ENCODE data around the gene PI4K2A. TPM values are rescaled to one million over a fixed set of nuclear protein-coding genes. Genes with fewer than 3 reads are reported as not detected.

Gene PI4K2A
- total RNA-seq, 1 donor from 2014 or later: 17.4 TPM

GRCh38 chr10:97705006-97705670, 64.7 kb downstream of the PI4K2A start:
- intact Hi-C loops (cut with micrococcal nuclease): no loop called here
- Mint-ChIP-seq H3K4me1 (ENCODE audit: low read depth) (peaks cover 1% of the 10 kb centered on the region), H3K27ac (no peak overlapping the region), H3K9me3 (no peaks in the 10 kb centered on the region), H3K27me3 (ENCODE audit: low read depth) (peaks cover 18% of the 10 kb centered on the region), H3K4me3 (ENCODE audit: low read depth) (no peak overlapping the region), H3K36me3 (ENCODE audit: low read depth) (no peaks in the 10 kb centered on the region)
- DNase-seq (ENCODE audit: low spot score): no peak

GRCh38 chr10:97707134-97707861, 66.8 kb downstream of the PI4K2A start:
- peaks cover 24% of the 10 kb centered on the region for H3K27me3 Mint-ChIP-seq (ENCODE audit: low read depth)
- no peak for DNase-seq (ENCODE audit: low spot score)
- no peak overlapping the region for H3K27ac Mint-ChIP-seq
- H3K9me3 Mint-ChIP-seq: no peaks in the 10 kb centered on the region
- intact Hi-C loops (cut with micrococcal nuclease): no loop called here
- H3K4me1 Mint-ChIP-seq (ENCODE audit: low read depth): peaks cover 1% of the 10 kb centered on the region
- no peaks in the 10 kb centered on the region for H3K36me3 Mint-ChIP-seq (ENCODE audit: low read depth)
- no peak overlapping the region for H3K4me3 Mint-ChIP-seq (ENCODE audit: low read depth)

- Mint-ChIP-seq H3K27me3 (ENCODE audit: low read depth) (peaks cover 26% of the 10 kb centered on the region), H3K4me1 (ENCODE audit: low read depth) (peaks cover 5% of the 10 kb centered on the region), H3K36me3 (ENCODE audit: low read depth) (no peaks in the 10 kb centered on the region), H3K27ac (no peak overlapping the region), H3K4me3 (ENCODE audit: low read depth) (no peak overlapping the region), H3K9me3 (no peaks in the 10 kb centered on the region)
- no peak for DNase-seq (ENCODE audit: low spot score)
- intact Hi-C loops (cut with micrococcal nuclease): no loop called here
These were observed 67.7 kb downstream of the PI4K2A start for GRCh38 chr10:97708167-97708566.

- Mint-ChIP-seq H3K27me3 (ENCODE audit: low read depth) (peaks cover 20% of the 10 kb centered on the region), H3K4me1 (ENCODE audit: low read depth) (peaks cover 8% of the 10 kb centered on the region), H3K36me3 (ENCODE audit: low read depth) (no peaks in the 10 kb centered on the region), H3K27ac (no peak overlapping the region), H3K9me3 (no peaks in the 10 kb centered on the region), H3K4me3 (ENCODE audit: low read depth) (no peak overlapping the region)
- DNase-seq (ENCODE audit: low spot score): no peak
- intact Hi-C loops (cut with micrococcal nuclease): loop anchor here (1.0 kb wide), 1 partner anchor 22 kb away; no protein-coding TSS in a partner anchor
These were observed 68.8 kb downstream of the PI4K2A start for GRCh38 chr10:97708976-97709946.

- Mint-ChIP-seq H3K27me3 (ENCODE audit: low read depth) (peaks cover 20% of the 10 kb centered on the region), H3K27ac (peak overlapping the region; percentile 6), H3K4me1 (ENCODE audit: low read depth) (peaks cover 8% of the 10 kb centered on the region), H3K4me3 (ENCODE audit: low read depth) (peak overlapping the region; percentile 54), H3K36me3 (ENCODE audit: low read depth) (no peaks in the 10 kb centered on the region), H3K9me3 (no peaks in the 10 kb centered on the region)
- intact Hi-C loops (cut with micrococcal nuclease): no loop called here
- no peak for DNase-seq (ENCODE audit: low spot score)
These were observed 71.4 kb downstream of the PI4K2A start for GRCh38 chr10:97711640-97712572.

GRCh38 chr10:97713339-97713825, 72.9 kb downstream of the PI4K2A start, which contains the start of gene MARVELD1:
Gene MARVELD1, plus strand, starts transcription at chr10:97713730. Its CDS starts 147 bp downstream, at chr10:97713877.
- intact Hi-C loops (cut with micrococcal nuclease): no loop called here
- H3K4me3 Mint-ChIP-seq (ENCODE audit: low read depth): peak within 1 kb of the TSS; percentile 95
- no peaks in the 10 kb centered on the region for H3K36me3 Mint-ChIP-seq (ENCODE audit: low read depth)
- no peak for DNase-seq (ENCODE audit: low spot score)
- H3K4me1 Mint-ChIP-seq (ENCODE audit: low read depth): peaks cover 8% of the 10 kb centered on the region
- H3K27ac Mint-ChIP-seq: peak within 1 kb of the TSS; percentile 94
- H3K9me3 Mint-ChIP-seq: no peaks in the 10 kb centered on the region
- peaks cover 19% of the 10 kb centered on the region for H3K27me3 Mint-ChIP-seq (ENCODE audit: low read depth)

GRCh38 chr10:97713826-97714400, 73.4 kb downstream of the PI4K2A start:
- intact Hi-C loops (cut with micrococcal nuclease): no loop called here
- no peaks in the 10 kb centered on the region for H3K9me3 Mint-ChIP-seq

GRCh38 chr10:97714401-97715258, 74.2 kb downstream of the PI4K2A start:
- intact Hi-C loops (cut with micrococcal nuclease): no loop called here
- no peak for DNase-seq (ENCODE audit: low spot score)
- Mint-ChIP-seq H3K27me3 (ENCODE audit: low read depth) (peaks cover 12% of the 10 kb centered on the region), H3K4me3 (ENCODE audit: low read depth) (peak overlapping the region; percentile 95), H3K27ac (peak overlapping the region; percentile 94), H3K36me3 (ENCODE audit: low read depth) (no peaks in the 10 kb centered on the region), H3K9me3 (no peaks in the 10 kb centered on the region), H3K4me1 (ENCODE audit: low read depth) (peaks cover 6% of the 10 kb centered on the region)

More at GRCh38 chr10:97713826-97714400, 73.4 kb downstream of the PI4K2A start:
- H3K27me3 Mint-ChIP-seq (ENCODE audit: low read depth): peaks cover 16% of the 10 kb centered on the region
- peak; percentile 51 for DNase-seq (ENCODE audit: low spot score)
- peak overlapping the region; percentile 94 for H3K27ac Mint-ChIP-seq
- peak overlapping the region; percentile 95 for H3K4me3 Mint-ChIP-seq (ENCODE audit: low read depth)
- peaks cover 8% of the 10 kb centered on the region for H3K4me1 Mint-ChIP-seq (ENCODE audit: low read depth)
- no peaks in the 10 kb centered on the region for H3K36me3 Mint-ChIP-seq (ENCODE audit: low read depth)

GRCh38 chr10:97715259-97715874, 74.9 kb downstream of the PI4K2A start:
- Mint-ChIP-seq H3K27me3 (ENCODE audit: low read depth) (peaks cover 12% of the 10 kb centered on the region), H3K36me3 (ENCODE audit: low read depth) (no peaks in the 10 kb centered on the region), H3K4me1 (ENCODE audit: low read depth) (peaks cover 6% of the 10 kb centered on the region), H3K27ac (no peak overlapping the region), H3K9me3 (no peaks in the 10 kb centered on the region), H3K4me3 (ENCODE audit: low read depth) (peak overlapping the region; percentile 95)
- DNase-seq (ENCODE audit: low spot score): no peak
- intact Hi-C loops (cut with micrococcal nuclease): no loop called here

- H3K9me3 Mint-ChIP-seq: no peaks in the 10 kb centered on the region
- H3K27me3 Mint-ChIP-seq (ENCODE audit: low read depth): peaks cover 6% of the 10 kb centered on the region
- H3K36me3 Mint-ChIP-seq (ENCODE audit: low read depth): no peaks in the 10 kb centered on the region
- DNase-seq (ENCODE audit: low spot score): no peak
- intact Hi-C loops (cut with micrococcal nuclease): no loop called here
- peaks cover 11% of the 10 kb centered on the region for H3K4me1 Mint-ChIP-seq (ENCODE audit: low read depth)
- no peak overlapping the region for H3K27ac Mint-ChIP-seq
- H3K4me3 Mint-ChIP-seq (ENCODE audit: low read depth): no peak overlapping the region
These were observed 77.2 kb downstream of the PI4K2A start for GRCh38 chr10:97717627-97718026.

Measured in activated T-helper 2 cell treated with anti-CD3 and anti-CD28 coated beads, Interferon-gamma antibody, Interleukin-2, Interleukin-4, amounts not matched to agents 10 μg/mL and 5 μg/mL and 100 μg/mL, durations not matched to agents 14 hours and 24 hours and 36 hours (primary cell).